Left lung (tissue), 10 donors: ENCODE measurements around the gene WASHC4. TPM values are rescaled to one million over a fixed set of nuclear protein-coding genes. Genes with fewer than 3 reads are reported as not detected.

Source experiments
- ATAC-seq: fragments of 200-7000 bp; cut with Tn5 transposase; one replicate; pipeline ENCODE4 v1.9.1; 2020; ENCODE audit warnings: moderate library complexity
- DNase-seq, 4 donors: peaks; one replicate each; pipeline ENCODE4 v3.0.0-alpha.2; 2013 to 2020
- H3K27ac ChIP-seq, 2 donors: fragments of 200-600 bp; sonication (generic) in 1 of 2; one replicate each; pipeline versions ENCODE4 v1.5.0 to v1.8.0; 2020 to 2021
- H3K27me3 ChIP-seq, 2 donors: fragments of 200-600 bp; sonication (generic) in 1 of 2; one replicate each; pipeline versions ENCODE4 v1.5.0 to v1.8.0; 2020 to 2021
- H3K36me3 ChIP-seq, 2 donors: fragments of 200-600 bp; sonication (generic) in 1 of 2; one replicate each; pipeline versions ENCODE4 v1.5.0 to v1.8.0; 2020 to 2021
- H3K4me1 ChIP-seq, 2 donors: fragments of 200-600 bp; one replicate each; pipeline ENCODE4 v1.8.0; 2021
- H3K4me3 ChIP-seq, 2 donors: fragments of 200-600 bp; sonication (generic) in 1 of 2; one replicate each; pipeline versions ENCODE4 v1.5.0 to v1.8.0; 2020 to 2021; ENCODE audit warnings: mild to moderate bottlenecking in 1 of 2
- H3K9me3 ChIP-seq, 2 donors: fragments of 200-600 bp; sonication (generic) in 1 of 2; one replicate each; pipeline versions ENCODE4 v1.5.0 to v1.8.0; 2020 to 2021
- intact Hi-C, 2 donors: fragments of 100-400 bp; cut with DNase I; formaldehyde crosslinking; loops; one replicate each; pipeline versions ENCODE4 v1.11.2 to v1.14.2; 2022
- polyA plus RNA-seq, 6 donors: library from polyadenylated mRNA; unstranded; fragments of 120-200 nt; gene quantifications; one replicate each; pipeline ENCODE4 v1.2.1, GENCODE V29; 2013; ENCODE audit not compliant: insufficient read length in 6 of 6
- total RNA-seq, 2 donors: library from RNA; stranded (reverse); fragmentation: NEBNext Ultra II Directional; extraction: Animal tissue kit (Norgen Biotek cat#: 25700); gene quantifications; one replicate each; pipeline ENCODE4 v1.2.1, GENCODE V29; 2021
- TF ChIP-seq, protein P1 (sequence below), 2 donors: fragments of 200-600 bp; sonication (generic) in 1 of 2; IDR thresholded peaks; one replicate each; pipeline versions ENCODE4 v1.5.0 to v1.8.0; 2021; ENCODE audit warnings: antibody characterized with exemption in 2 of 2
- donor health status: DM: no; HTN: yes; CAD: no.
- donor health status: DM: no; HTN: no; CAD: no.

The WASHC4 gene
- total and polyA plus RNA-seq, 8 donors, result 52.1 to 96.9 (median 73.6) TPM

DNA sequence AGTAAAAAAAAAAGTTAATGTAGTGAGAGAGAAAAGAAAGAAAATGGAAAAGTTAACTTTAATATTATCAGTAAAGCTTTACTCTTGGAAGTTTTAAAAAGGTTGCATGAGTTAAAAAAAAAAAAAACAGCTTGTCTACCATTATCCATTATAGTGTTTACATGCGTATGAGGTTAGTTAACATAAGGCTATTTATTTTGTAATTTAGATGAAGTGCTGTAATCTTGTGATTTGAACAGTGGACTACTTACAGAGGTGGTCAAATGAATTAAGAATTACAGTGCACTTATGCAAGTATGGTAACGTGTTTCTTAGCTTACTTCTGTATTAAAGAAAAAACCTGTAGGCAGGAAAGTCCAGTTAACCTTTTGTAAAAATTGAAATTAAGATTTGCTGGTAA, 30.7 kb downstream of the WASHC4 start:
- intact Hi-C loops, result no loop called here
- no peak for ATAC-seq
- H3K4me3 ChIP-seq, result no peak overlapping the region
- no peaks in the 10 kb centered on the region for H3K4me1 ChIP-seq
- TF ChIP-seq, protein P1, sequence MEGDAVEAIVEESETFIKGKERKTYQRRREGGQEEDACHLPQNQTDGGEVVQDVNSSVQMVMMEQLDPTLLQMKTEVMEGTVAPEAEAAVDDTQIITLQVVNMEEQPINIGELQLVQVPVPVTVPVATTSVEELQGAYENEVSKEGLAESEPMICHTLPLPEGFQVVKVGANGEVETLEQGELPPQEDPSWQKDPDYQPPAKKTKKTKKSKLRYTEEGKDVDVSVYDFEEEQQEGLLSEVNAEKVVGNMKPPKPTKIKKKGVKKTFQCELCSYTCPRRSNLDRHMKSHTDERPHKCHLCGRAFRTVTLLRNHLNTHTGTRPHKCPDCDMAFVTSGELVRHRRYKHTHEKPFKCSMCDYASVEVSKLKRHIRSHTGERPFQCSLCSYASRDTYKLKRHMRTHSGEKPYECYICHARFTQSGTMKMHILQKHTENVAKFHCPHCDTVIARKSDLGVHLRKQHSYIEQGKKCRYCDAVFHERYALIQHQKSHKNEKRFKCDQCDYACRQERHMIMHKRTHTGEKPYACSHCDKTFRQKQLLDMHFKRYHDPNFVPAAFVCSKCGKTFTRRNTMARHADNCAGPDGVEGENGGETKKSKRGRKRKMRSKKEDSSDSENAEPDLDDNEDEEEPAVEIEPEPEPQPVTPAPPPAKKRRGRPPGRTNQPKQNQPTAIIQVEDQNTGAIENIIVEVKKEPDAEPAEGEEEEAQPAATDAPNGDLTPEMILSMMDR (IDR thresholded peaks at IDR 0.05), result no peak
- no peaks in the 10 kb centered on the region for H3K9me3 ChIP-seq
- H3K36me3 ChIP-seq, result peaks cover 0 to 83% of the 10 kb centered on the region in 2 donors
- no peaks in the 10 kb centered on the region for H3K27me3 ChIP-seq
- H3K27ac ChIP-seq, result no peak overlapping the region
- no peak for DNase-seq

DNA sequence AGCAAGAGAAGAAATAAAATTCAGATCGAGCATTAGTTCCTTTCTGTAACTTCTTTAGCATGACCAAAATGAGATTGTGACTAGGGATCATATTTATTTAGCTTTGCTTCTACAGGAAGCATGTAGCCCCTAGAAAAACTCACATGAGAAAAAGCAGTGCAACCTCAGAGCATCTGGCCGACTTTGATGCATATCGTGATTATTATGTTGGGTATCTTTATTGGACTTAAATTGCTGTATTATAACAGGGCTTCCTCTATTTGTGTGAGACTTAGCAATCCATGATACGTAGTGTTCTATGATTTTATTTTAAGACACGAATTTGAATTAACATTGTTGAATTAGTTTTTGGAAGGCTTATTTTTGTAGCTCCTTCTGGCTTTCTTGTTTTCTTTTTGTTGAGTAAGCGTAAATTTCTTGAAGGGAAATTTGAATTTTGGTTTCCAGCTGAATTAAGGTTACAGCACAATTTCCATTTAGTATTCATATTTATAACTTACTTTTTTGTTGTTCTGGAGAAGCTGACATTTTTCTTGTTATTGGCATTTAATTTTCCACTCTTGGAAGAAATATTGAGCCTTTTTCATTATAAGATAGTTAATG, 33.9 kb downstream of the WASHC4 start:
- no peak for DNase-seq
- no peak overlapping the region for H3K27ac ChIP-seq
- no peak for ATAC-seq
- H3K4me1 ChIP-seq, result no peaks in the 10 kb centered on the region
- no peaks in the 10 kb centered on the region for H3K9me3 ChIP-seq
- H3K27me3 ChIP-seq, result no peaks in the 10 kb centered on the region
- intact Hi-C loops, result no loop called here
- TF ChIP-seq, protein P1 (IDR thresholded peaks at IDR 0.05), result no peak
- H3K36me3 ChIP-seq, result peaks cover 0 to 84% of the 10 kb centered on the region in 2 donors
- H3K4me3 ChIP-seq, result no peak overlapping the region

DNA sequence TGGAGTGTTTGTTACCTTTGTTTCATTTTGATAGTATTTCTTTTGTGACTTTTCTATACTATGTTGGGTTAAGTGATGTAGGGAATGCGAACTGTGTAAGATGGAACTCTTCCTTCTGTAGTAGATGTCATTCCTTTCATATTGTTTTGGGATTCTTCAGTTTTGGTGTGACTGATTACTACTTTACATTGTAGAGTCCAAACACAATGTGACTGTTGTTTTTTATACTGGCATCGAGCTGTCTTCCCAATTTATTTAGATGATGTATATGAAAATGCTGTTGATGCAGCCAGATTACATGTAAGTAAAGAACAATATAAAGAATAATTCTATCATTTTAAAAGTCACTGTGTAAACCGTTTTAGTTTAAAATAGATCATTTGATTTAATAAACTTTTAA, 34.7 kb downstream of the WASHC4 start:
- intact Hi-C loops, result no loop called here
- no peak for DNase-seq
- Histone ChIP-seq H3K9me3 (no peaks in the 10 kb centered on the region), H3K4me1 (no peaks in the 10 kb centered on the region), H3K27me3 (no peaks in the 10 kb centered on the region), H3K4me3 (no peak overlapping the region), H3K27ac (no peak overlapping the region), H3K36me3 (peaks cover 0 to 84% of the 10 kb centered on the region in 2 donors)
- no peak for ATAC-seq
- TF ChIP-seq, protein P1 (IDR thresholded peaks at IDR 0.05), result no peak

DNA sequence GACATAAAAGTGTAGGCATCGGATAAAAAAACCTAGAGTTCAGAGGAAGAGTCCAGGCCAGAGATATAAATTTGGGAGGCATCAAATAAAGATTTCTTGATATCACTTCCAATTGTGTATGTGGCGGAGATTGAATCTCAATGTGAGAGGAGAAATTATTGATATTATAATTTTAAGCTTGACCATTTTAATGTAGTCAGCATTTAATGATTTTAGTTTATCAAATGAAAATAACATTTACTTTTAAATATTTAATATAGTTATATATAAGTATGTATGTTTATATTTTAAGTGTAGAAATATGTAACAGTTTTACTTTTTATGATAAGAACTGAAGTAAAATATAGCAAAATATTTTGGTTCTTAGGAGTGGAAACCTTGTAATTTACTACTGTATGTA, 48.7 kb downstream of the WASHC4 start:
- no peak overlapping the region for H3K27ac ChIP-seq
- no peaks in the 10 kb centered on the region for H3K27me3 ChIP-seq
- H3K4me3 ChIP-seq, result no peak overlapping the region
- DNase-seq, result no peak
- no peak for ATAC-seq
- TF ChIP-seq, protein P1 (IDR thresholded peaks at IDR 0.05), result no peak
- intact Hi-C loops, result no loop called here
- peaks cover 0 to 98% of the 10 kb centered on the region in 2 donors for H3K36me3 ChIP-seq
- no peaks in the 10 kb centered on the region for H3K4me1 ChIP-seq
- H3K9me3 ChIP-seq, result no peaks in the 10 kb centered on the region

- peaks cover 0 to 98% of the 10 kb centered on the region in 2 donors for H3K36me3 ChIP-seq
- TF ChIP-seq, protein P1 (IDR thresholded peaks at IDR 0.05), result no peak
- intact Hi-C loops, result no loop called here
These were observed 50.1 kb downstream of the WASHC4 start for GRCh38 chr12:105157606-105158005.

More at GRCh38 chr12:105157606-105158005, 50.1 kb downstream of the WASHC4 start:
- no peaks in the 10 kb centered on the region for H3K27me3 ChIP-seq
- no peak overlapping the region for H3K27ac ChIP-seq
- DNase-seq (no peak), ATAC-seq (no peak)
- H3K4me1 ChIP-seq, result no peaks in the 10 kb centered on the region
- no peaks in the 10 kb centered on the region for H3K9me3 ChIP-seq
- no peak overlapping the region for H3K4me3 ChIP-seq
